Measurements from ENCODE around the gene ANKFN1. TPM values are rescaled to one million over a fixed set of nuclear protein-coding genes. Genes with fewer than 3 reads are reported as not detected.
"Not testable (repeated sequence)": the region's sequence is repeated elsewhere in the genome, so short reads cannot be mapped to it uniquely, and the experiment has no call there.

The ANKFN1 gene
- total RNA-seq, 3 donors from 2014 or later, result 0.22 to 1.4 (median 0.60) TPM

- ATAC-seq (no peak), DNase-seq (no peak)
- Histone ChIP-seq H3K4me3 (no peak overlapping the region), H3K4me1 (ENCODE audit: low read depth) (no peaks in the 10 kb centered on the region), H3K9me3 (no peaks in the 10 kb centered on the region), H3K36me3 (ENCODE audit: low read depth) (no peaks in the 10 kb centered on the region)
- no peak for TF ChIP-seq CTCF (IDR thresholded peaks at IDR 0.05)
- intact Hi-C loops (cut with DNase I, micrococcal nuclease), result no loop called here
Observed at GRCh38 chr17:56395787-56396186, 242.5 kb downstream of the ANKFN1 start.

GRCh38 chr17:56407086-56407485 is 253.8 kb downstream of the ANKFN1 start:
- no peak for TF ChIP-seq CTCF (IDR thresholded peaks at IDR 0.05)
- no peak overlapping the region for H3K4me3 ChIP-seq
- DNase-seq, result no peak
- ATAC-seq, result no peak
- no peaks in the 10 kb centered on the region for H3K9me3 ChIP-seq
- H3K4me1 ChIP-seq (ENCODE audit: low read depth), result no peaks in the 10 kb centered on the region
- no peaks in the 10 kb centered on the region for H3K36me3 ChIP-seq (ENCODE audit: low read depth)
- intact Hi-C loops (cut with DNase I, micrococcal nuclease), result no loop called here

- H3K4me1 ChIP-seq (ENCODE audit: low read depth); H3K4me3 ChIP-seq; H3K9me3 ChIP-seq; DNase-seq; ATAC-seq; intact Hi-C loops (cut with DNase I, micrococcal nuclease); H3K36me3 ChIP-seq (ENCODE audit: low read depth): not testable (repeated sequence)
Observed at GRCh38 chr17:56412356-56412755, 259.1 kb downstream of the ANKFN1 start.

- no peak for TF ChIP-seq CTCF (IDR thresholded peaks at IDR 0.05)
- intact Hi-C loops (cut with DNase I, micrococcal nuclease), result no loop called here
- Histone ChIP-seq H3K36me3 (ENCODE audit: low read depth) (no peaks in the 10 kb centered on the region), H3K4me1 (ENCODE audit: low read depth) (no peaks in the 10 kb centered on the region), H3K9me3 (peaks cover 5% of the 10 kb centered on the region), H3K4me3 (no peak overlapping the region)
- DNase-seq (no peak), ATAC-seq (no peak)
Observed at GRCh38 chr17:56416682-56417351, 263.5 kb downstream of the ANKFN1 start.

GRCh38 chr17:56424005-56424404 is 270.7 kb downstream of the ANKFN1 start:
- Histone ChIP-seq H3K4me3 (no peak overlapping the region), H3K9me3 (no peaks in the 10 kb centered on the region), H3K36me3 (ENCODE audit: low read depth) (no peaks in the 10 kb centered on the region), H3K4me1 (ENCODE audit: low read depth) (no peaks in the 10 kb centered on the region)
- TF ChIP-seq CTCF (IDR thresholded peaks at IDR 0.05), result no peak
- ATAC-seq (no peak), DNase-seq (no peak)
- intact Hi-C loops (cut with DNase I, micrococcal nuclease), result no loop called here

GRCh38 chr17:56424543-56425044 is 271.3 kb downstream of the ANKFN1 start:
- no peak for TF ChIP-seq CTCF (IDR thresholded peaks at IDR 0.05)
- DNase-seq (no peak), ATAC-seq (no peak)
- intact Hi-C loops (cut with DNase I, micrococcal nuclease), result no loop called here
- H3K9me3 ChIP-seq, result no peaks in the 10 kb centered on the region
- no peaks in the 10 kb centered on the region for H3K36me3 ChIP-seq (ENCODE audit: low read depth)
- H3K4me1 ChIP-seq (ENCODE audit: low read depth), result no peaks in the 10 kb centered on the region
- no peak overlapping the region for H3K4me3 ChIP-seq
